Cardiac fibroblast (primary cell): ENCODE results near the gene ETDC.
A peak's percentile ranks its signal among the peaks of the same experiment; 100 is the strongest.

Experiments used
- DNase-seq, 2 donors: peaks; one replicate each; pipeline versions ENCODE4 v3.0.0 to v3.0.0-alpha.2; 2010; ENCODE audit warnings: low read depth in 2 of 2
- H3K4me3 ChIP-seq, 2 donors: replicated peaks in 1 of 2; 1 replicate in 1 of 2; 2 replicates in 1 of 2; pipeline ENCODE4 v1.5.1; 2011; ENCODE audit warnings: low read depth in 2 of 2, low read length in 2 of 2, mild to moderate bottlenecking in 2 of 2, moderate library complexity in 1 of 2
- CTCF ChIP-seq: IDR thresholded peaks from one replicate; pipeline ENCODE4 v1.5.1; 2011; ENCODE audit warnings: low read depth, mild to moderate bottlenecking, low read length, inconsistent platforms

Gene ETDC

GRCh38 chrX:135295238-135295943 is 13.9 kb upstream of the ETDC start:
- peak overlapping the region; percentile 31 to 34 for H3K4me3 ChIP-seq
- TF ChIP-seq CTCF, result peak; percentile 19
- DNase-seq, result peak; percentile 25 to 38

GRCh38 chrX:135295944-135296305 is 13.4 kb upstream of the ETDC start:
- TF ChIP-seq CTCF, result no peak
- H3K4me3 ChIP-seq, result peak overlapping the region; percentile 31 to 34
- no peak for DNase-seq

GRCh38 chrX:135302269-135302873 is 6.9 kb upstream of the ETDC start:
- no peak overlapping the region for H3K4me3 ChIP-seq
- no peak for TF ChIP-seq CTCF
- no peak for DNase-seq

GRCh38 chrX:135304741-135305140 is 4.5 kb upstream of the ETDC start:
- H3K4me3 ChIP-seq, result no peak overlapping the region
- no peak for DNase-seq
- TF ChIP-seq CTCF, result no peak

GRCh38 chrX:135307171-135307570 is 2.1 kb upstream of the ETDC start:
- DNase-seq, result no peak
- TF ChIP-seq CTCF, result no peak

GRCh38 chrX:135308345-135308855 is 880 bp upstream of the ETDC start:
- DNase-seq, result no peak
- no peak for TF ChIP-seq CTCF
- no peak overlapping the region for H3K4me3 ChIP-seq

More at GRCh38 chrX:135307171-135307570, 2.1 kb upstream of the ETDC start:
- H3K4me3 ChIP-seq, result no peak overlapping the region
